HG02884 (cell line): ENCODE data around the gene SDF4.
"Not testable (repeated sequence)": the region's sequence is repeated elsewhere in the genome, so short reads cannot be mapped to it uniquely, and the experiment has no call there.

Experiments used
- ATAC-seq: cut with Tn5 transposase; IDR thresholded peaks from one replicate; pipeline ENCODE4 v1.9.1; 2021; ENCODE audit warnings: mild to moderate bottlenecking, moderate library complexity; ENCODE audit not compliant: unreplicated experiment

The SDF4 gene

DNA sequence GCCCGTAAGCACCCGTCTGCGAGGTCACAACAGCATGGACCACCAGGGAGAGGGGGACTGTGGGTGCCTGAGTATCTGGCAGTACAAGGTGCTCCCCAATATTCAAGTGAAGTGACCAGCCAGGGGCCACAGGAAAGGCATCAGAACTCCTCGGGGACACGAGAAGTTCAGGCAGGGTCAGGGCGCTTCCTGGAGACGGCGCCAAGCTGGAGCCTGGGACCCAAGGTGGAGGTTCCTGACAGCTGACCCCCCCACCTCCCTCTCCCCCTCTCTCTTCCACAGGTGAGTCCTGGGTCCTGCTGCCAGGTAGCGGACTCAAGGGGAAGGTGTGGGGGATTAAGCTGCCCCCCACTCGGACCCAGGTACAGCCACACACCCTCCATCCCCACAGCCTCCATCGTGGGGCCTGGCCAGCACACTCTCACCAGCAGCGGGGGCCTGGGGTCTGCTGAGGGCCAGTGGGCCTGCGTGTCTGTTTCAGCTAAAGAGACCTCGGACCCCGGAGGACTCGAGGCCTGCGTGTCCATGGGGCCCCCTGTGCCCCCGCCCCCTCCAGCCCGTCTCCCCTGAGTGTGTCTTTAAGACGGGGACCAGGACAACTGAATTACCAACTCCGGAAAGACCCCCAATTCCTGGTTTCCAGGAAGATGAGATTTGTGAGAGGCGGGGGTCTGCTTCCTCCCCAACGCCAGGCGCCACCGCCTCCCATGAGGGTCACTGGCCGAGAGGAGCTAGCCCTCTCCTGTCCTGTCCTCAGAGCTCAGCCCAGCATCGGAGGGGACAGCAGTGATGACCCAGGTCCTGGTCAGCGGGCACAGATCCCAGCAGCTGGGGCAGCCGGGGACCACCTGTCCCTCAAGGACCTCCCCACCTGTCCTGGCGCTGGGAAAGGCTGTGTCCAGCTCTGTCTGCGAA lies 31.6 kb downstream of the SDF4 start:
- ATAC-seq, result no peak

DNA sequence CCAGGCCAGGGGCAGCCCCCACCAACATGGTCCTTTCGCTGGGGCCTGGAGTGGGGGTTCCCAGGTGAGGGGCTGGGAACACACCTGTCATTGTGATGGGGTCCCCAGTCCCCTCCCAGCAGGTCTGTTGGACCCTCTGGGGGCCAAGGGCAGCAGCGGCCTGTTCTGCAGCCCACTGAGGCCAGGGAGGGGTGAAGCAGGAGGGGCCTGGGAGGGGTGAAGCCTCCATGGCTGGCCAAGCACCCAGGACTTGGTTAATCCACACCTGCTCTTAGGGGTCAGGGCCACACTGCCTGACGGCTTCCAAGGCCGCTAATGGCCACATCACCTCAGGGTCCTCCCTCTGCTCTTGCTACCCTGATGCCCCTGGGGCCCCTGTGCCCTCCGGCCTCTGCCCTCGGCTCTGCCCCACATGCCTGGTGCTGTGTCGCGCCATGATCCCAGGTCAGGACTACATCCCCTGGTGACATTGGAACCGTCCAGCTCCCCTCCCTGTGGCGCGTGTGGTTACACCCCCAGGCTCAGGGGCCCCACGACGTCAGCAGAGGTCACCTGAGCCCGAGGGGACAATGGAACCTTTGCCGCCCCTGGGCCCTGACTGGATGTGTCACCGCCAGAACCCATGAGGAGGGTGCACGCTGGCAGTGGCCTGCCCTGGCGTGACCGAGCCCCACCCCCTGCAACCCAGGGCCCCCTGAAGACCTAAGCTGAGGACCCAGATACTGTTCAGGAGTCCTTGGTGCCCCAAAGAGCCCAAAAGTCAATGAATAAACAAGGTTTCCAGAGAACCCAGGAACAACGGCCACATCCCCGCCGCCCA lies 32.5 kb downstream of the SDF4 start:
- no peak for ATAC-seq

DNA sequence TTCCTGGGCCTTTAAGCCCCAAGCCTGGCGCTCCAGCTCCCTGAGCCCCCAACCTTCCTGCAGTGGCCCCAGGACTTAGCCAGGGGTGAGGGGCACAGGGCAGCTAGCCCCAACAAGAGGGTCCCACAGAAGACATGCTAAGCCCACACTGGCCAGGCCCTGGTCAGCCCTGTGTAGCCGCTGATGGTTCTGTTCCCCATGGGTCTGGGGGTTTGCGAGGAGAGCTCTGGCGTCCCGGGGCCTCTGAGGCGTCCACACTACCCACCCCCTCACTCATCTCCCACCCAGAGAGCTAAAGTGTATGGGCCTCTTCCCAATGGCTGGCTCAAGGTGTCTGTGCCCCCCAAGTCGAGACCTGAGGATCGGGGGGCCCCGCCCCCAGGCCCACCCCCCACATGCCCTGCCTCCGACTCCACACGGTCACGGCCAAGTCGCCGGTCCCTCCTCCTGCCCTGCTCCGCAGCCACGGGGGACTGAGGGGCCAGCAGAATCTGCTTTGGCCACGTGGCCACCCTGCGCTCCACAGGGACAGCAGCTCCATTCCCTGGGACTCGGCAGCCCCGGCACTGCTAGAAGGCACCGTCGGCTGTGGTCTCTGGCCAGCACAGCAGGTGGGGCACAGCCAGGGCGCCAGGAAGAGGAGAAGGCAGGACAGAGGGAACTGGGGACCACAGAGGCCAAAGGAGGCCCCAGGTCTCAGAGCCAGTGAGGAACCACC lies 33.2 kb downstream of the SDF4 start:
- no peak for ATAC-seq

DNA sequence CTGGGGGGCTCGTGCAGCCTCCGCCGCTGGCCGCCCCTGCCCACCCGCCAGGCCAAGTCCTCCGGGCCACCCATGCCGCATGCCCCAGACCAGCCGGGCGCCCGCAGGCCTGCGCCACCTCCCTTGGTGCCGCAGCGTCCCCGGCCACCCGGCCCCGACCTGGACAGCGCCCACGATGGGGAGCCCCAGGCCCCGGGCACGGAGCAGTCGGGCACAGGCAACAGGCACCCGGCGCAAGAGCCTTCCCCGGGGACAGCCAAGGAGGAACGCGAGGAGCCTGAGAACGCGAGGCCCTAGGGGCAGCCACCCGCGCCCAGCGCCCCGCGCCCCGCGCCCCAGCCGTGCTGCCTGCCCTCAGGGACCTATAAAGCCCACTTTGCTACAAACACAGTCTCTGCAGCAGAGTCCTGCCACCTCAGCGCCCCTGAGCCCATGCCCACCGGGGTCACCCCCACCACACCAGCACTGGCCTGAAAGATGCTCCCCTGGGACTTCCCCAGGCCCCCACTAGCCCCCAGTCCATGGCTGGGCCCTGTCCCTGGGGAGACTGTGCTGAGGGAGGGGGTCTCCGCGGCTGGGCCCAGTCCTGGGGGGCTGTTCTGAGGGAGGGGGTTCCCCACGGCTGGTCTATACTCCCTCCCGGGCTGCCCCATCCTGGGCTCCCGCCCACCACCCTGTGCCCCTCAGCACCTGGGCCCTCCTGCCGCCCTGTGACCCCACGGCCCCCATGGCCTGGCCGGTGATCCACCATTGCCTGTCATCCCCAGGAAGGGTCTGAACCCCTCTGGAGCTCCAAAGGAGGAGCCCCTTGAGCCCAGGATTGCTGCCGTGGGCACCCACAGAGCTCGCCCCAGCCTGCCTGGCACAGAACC lies 34.0 kb downstream of the SDF4 start:
- ATAC-seq, result no peak

DNA sequence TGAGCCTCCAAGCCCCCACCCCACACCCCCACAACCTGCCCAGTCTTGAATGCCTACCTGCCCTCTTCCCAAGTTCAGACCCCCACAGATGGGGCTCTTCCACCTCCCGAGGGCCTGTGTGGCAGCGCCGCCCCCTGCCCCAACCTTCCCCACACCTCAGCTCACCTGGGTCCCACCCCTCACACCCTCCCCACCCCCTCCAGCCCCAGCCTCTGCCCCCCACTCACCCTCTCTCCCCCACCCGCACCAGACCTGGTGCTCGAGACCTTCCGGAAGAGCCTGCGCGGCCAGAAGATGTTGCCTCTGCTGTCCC lies 34.7 kb downstream of the SDF4 start:
- no peak for ATAC-seq

DNA sequence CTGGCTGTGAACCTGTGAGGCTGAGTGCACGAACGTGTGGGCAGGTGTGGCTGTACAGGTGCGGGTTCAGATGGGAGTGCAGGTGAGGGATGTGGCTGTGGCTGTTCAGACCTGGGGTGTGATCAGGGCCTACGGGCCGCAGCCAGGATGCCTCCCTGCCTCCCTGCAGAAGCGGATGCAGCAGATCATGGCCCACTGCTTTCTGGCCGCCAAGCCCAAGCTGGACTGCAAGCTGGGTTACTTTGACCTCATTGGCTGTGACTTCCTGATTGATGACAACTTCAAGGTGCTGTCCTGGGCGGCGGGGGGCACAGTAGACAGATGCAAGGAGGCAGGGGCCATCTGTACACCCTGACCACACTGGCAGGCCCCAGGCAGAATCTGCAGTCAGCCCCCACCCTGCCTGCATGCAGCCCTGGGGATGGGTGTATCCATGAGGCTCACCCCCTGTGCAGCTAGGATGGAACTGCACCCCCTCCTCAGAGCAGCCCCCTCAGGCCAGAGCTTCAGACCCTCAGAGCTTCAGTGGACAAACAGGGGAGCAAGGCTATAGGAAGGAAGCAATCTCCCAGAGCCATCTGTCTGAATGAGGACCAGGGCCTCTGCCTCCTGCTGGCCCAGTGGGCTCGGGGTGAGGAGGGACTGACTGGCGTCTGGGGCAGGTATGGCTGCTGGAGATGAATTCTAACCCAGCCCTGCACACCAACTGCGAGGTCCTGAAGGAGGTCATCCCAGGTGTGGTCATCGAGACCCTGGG lies 35.2 kb downstream of the SDF4 start:
- no peak for ATAC-seq

DNA sequence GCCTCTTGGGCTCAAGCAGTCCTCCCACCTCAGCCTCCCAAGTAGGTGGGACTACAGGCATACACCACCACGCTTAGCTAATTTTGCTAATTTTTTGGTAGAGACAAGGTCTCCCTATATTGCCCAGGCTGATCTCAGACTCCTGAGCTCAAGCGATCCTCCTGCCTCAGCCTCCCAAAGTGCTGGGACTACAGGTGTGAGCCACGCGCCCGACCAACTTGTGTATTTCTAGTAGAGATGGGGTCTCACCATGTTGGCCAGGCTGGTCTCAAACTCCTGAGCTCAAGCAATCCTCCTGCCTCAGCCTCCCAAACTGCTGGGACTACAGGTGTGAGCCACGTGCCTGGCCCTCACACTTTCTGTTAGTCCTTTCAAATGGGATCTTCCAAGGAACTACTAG lies 36.1 kb downstream of the SDF4 start:
- not testable (repeated sequence) for ATAC-seq

DNA sequence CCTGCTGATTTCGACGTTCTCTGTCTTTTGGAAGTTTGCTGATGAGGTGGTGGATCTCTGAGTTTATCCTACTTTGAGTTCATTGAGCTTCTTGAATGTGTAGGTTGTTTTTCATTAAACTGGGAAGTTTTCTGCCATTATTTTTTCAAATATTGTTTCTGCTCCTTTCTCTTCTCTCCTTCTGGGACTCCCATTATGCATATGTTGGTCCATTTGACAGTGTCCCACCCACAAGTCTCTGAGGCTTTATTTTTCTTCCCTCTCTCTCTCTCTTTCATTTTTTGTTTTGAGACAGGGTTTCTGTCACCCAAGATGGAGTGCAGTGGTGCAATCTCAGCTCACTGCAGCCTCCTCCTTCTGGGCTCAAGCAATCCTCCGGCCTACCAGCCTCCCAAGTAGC lies 37.1 kb downstream of the SDF4 start:
- no peak for ATAC-seq

DNA sequence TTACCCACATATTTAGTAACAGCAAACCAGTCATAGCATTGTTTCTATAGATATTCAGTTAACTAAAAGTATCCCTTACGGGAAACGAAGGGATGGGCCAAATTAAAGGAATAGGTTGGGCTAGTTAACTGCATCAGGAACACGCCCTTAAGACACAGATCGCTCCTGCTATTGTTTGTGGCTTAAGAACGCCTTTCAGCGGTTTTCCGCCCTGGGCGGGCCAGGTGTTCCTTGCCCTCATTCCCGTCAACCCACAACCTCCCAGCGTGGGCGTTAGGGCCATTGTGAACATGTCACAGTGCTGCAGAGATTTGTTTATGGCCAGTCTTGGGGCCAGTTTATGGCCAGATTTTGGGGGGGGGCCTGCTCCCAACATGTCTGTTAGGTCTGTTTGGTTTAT lies 40.1 kb downstream of the SDF4 start:
- no peak for ATAC-seq

DNA sequence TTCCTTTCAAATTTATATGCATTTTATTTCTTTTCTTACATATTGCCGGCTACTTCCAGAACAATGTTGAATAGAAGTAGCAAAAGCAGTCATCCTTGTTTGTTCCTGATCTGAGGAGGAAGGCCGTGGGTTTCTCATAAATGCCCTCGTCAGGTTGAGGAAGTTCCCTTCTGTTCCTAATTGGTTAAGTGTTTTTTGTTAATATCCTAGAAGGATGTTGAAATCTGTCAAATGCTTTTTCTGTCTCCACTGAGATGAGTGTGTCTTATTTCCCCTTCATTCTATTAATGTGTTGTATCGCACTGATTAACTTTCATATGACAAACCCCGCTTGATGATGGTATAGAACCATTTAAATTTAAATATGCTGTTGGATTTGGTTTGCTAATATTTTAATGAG lies 42.7 kb downstream of the SDF4 start:
- ATAC-seq, result no peak

DNA sequence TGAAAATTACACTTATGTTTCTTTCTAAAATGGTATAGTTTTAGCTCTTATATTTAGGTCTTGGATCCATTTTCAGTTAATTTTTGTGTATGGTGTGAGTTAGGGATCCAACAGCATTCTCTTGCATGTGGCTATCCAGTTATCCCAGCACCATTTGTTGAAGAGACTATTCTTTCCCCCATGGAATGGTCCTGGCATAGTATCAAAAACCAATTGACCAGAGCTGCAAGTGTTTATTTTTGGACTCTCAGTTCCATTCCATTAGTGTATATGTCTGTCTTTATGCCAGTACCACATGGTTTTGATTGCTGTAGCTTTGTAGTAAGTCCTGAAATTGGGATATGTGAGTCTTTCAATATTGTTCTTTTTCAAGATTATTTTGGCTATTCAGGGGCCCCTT lies 43.9 kb downstream of the SDF4 start:
- ATAC-seq, result no peak

DNA sequence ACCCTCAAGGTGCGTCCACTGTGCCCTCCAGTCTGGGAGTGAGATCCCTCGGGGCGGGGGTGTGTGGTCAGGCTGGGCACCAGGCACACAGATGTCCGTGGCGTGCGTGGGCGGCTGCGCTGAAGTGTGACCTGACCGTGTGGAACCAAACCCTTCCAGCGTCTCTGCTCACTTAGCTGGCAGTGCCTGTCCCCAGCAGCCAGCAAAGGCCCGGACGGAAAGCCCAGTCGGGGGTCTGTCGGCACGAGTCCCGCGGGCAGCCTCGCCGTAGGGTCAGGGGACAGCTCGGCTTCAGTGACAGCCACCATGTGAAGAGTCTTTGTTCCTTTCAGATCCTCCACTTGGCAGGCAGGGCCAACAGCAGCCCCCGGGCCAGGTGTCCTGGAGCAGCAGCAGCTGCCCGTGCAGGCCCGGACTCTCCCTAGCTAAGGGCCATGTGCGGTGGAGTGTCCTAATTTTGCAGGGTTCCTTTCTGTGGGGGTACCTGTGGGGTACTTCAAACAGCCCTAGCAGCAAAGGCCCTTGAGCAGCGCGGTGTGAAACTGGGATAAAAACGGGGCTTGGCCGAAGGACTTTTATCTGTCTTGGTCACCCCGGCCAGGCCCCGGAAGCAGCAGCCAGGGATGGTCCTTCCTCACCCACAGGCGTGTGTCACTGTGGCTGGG lies 46.6 kb downstream of the SDF4 start:
- ATAC-seq, result no peak

DNA sequence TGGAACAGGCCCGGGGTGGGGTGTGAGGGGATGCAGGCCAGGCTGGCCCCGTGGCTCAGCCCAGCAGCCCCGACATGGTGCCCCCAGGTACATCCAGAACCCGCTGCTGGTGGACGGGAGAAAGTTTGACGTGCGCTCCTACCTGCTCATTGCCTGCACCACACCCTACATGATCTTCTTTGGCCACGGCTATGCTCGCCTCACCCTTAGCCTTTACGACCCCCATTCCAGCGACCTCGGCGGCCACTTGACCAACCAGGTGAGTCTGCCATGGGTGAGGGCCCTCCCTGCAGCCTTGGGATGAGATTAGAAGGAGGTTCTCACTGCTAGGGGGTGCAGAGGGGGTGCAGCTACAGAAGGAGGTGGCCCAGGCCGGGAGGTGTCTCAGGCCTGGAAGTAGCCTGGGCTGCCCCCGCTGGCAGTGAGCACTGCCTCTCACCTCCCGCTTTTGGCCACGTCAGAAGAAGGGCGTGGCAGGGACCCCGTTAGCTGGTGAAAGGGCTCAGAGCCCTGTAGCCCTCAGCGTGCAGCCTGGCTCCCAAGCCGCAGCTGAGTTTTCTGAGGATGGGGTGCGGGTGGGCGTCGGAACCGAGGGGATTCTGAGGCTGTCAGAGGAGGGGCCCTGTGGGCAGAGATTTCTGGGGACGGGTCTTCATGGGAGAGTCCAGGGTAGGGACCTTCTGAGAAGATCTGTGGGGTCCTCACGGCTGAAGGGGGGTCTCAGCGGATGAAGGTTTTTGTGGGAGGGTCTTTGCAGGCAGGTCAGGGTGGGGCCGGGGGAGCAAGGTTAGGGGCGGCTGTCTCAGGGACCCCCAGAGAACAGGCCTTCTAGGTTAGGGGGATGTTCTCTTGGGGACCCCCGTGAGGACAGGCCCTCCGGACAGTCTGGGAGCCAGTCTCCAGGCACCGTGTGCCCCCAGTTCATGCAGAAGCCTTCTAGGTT lies 47.7 kb downstream of the SDF4 start:
- ATAC-seq, result no peak

DNA sequence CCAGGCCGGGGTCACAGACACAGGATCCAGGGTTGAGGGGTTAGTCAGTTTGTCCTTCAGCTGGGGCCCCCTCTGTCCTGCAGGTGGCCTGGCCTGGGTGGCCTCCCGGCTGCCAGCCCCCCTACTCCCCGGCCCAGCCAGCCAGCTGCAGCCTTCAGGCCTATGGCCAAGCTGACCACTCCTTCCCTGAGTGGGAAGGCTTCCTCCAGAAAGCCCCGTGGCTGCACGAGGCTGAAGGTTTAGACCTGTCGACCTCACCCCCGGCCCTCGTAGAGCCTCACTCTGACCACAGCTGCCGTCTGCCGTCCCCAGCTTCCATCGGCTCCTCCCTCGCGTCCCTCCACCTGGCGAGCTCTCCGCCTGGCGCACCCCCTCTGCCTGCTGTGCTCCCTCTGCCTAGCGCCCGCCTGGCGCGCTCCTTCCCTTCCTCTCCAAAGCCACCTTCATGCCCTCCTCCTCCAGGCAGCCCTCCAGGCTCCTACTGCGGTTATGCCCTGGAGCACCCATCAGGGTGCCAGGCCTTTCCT lies 48.5 kb downstream of the SDF4 start:
- ATAC-seq, result no peak

DNA sequence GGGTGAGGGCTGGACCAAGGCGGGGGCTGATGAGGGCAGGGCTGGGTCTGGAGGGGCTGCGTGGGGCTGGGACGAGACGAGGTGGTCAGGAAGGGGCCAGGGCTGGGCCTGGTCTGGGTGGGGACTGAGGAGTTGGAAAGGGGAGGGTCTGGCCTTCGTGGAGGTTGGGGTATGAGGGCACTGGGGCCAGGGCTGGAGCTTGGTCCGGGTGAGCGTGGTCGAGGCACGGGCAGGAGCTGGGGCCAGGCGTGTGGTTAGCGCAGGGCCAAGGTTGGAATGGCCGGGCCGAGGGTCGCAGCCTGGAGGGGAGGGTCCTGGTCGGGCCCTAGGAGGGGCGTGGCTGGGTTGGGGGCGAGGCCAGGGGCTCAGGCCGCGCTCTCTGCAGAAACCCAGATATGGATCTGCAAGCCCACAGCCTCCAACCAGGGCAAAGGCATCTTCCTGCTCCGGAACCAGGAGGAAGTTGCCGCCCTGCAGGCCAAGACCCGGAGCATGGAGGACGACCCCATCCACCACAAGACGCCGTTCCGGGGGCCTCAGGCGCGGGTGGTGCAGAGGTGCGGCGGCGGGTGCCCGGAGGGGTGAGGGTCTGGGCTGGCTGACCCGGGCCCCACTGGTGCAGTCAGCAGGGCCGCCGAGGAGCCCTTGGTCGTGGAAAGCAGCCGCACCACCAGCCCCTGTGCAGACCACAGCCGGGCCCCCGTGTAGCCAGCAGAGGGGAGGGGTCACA lies 49.1 kb downstream of the SDF4 start:
- no peak for ATAC-seq

DNA sequence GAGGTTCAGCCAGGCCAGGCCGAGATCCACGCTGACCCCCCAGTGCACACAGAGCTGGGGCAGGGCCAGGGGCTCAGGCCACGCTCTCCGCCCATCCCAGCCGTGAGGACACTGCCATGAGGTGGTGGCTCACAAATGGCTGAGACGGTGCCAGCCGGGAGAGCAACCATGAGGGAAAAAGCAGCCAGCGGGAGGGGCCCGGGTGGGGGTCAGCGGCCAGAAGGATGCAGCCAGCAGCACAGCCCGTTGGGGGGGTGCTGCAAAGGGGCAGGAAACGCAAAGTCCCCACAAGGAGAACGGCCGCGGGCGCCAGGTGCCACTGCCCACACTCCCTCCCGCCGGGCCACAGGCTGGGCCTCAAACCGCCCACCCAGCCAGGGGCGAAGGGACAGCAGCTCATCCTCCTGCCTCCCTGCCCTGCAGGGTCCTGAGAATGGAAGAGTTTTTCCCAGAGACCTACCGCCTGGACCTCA lies 49.8 kb downstream of the SDF4 start:
- ATAC-seq, result no peak
